HCT116 (cell line): Measurements from ENCODE around the gene GPHA2. TPM values are rescaled to one million over a fixed set of nuclear protein-coding genes. Genes with fewer than 3 reads are reported as not detected.

Experiments used
- ATAC-seq: fragments of 200-7000 bp; cut with Tn5 transposase; 2 replicates; pipeline ENCODE4 v1.9.1; 2020; ENCODE audit warnings: mild to moderate bottlenecking, moderate library complexity
- BruUV-seq: library from RNA; stranded (reverse); fragments of 400-500 nt; replicated peaks from 2 replicates; lab custom pipeline; 2021; lab: Mats Ljungman, UMichigan
- CTCF ChIA-PET: fragments of 300-600 bp; sonication (Branson Sonifier 250); formaldehyde crosslinking; loops from one replicate; lab custom pipeline; 2021; ENCODE audit warnings: antibody characterized with exemption; lab: Charles Lee
- POLR2A ChIA-PET: fragments of 300-600, 350-600 bp; sonication (Branson Sonifier 250); formaldehyde crosslinking; loops from one replicate; lab custom pipeline; 2021; ENCODE audit warnings: antibody characterized with exemption; lab: Charles Lee
- RAD21 ChIA-PET, 2 experiments: fragments of 300-600 bp; sonication (Branson Sonifier 250); formaldehyde crosslinking; loops; one replicate each; lab custom pipeline; 2023; ENCODE audit warnings: low total read pairs in 2 of 2; ENCODE audit not compliant: uncharacterized antibody in 2 of 2, unreplicated experiment in 2 of 2, low non-redundant PET in 1 of 2; lab: Charles Lee
- DNase-seq: peaks from one replicate; pipeline ENCODE4 v3.0.0-alpha.2; 2010; ENCODE audit warnings: low read depth, low spot score
- H2AFZ ChIP-seq: fragments of 200-600 bp; shearing (Covaris generic), sonication (generic); 2 replicates; pipeline ENCODE4 v1.6.1; 2017; ENCODE audit warnings: low read depth, mixed run types, mixed read lengths, antibody characterized with exemption, low read length; ENCODE audit not compliant: poor library complexity, severe bottlenecking
- H3K27ac ChIP-seq: 2 replicates; pipeline ENCODE4 v1.5.1; 2012; ENCODE audit warnings: low read depth, low read length
- H3K27me3 ChIP-seq: fragments of 200-600 bp; sonication (generic); 2 replicates; pipeline ENCODE4 v1.6.1; 2016; ENCODE audit warnings: mixed run types, low read length, mixed read lengths; ENCODE audit not compliant: insufficient read depth
- H3K36me3 ChIP-seq, 2 experiments: fragments of 200-500 bp in 1 of 2; fragments of 200-600 bp in 1 of 2; sonication (Bioruptor generic) in 1 of 2; sonication (generic) in 1 of 2; 2 replicates each; pipeline versions ENCODE4 v1.5.1 to v1.6.1; 2014 to 2016; ENCODE audit warnings: low read length in 2 of 2, inconsistent platforms in 1 of 2, mixed read lengths in 1 of 2, mixed run types in 1 of 2; ENCODE audit not compliant: insufficient read depth in 2 of 2, control insufficient read depth in 1 of 2
- H3K4me1 ChIP-seq, 2 experiments: fragments of 200-600 bp in 1 of 2; sonication (generic) in 1 of 2; 2 replicates each; pipeline versions ENCODE4 v1.5.1 to v1.6.1; 2012 to 2017; ENCODE audit warnings: low read length in 2 of 2, inconsistent platforms in 1 of 2, mild to moderate bottlenecking in 1 of 2, mixed read lengths in 1 of 2, mixed run types in 1 of 2, moderate library complexity in 1 of 2; ENCODE audit not compliant: insufficient read depth in 2 of 2, control insufficient read depth in 1 of 2
- H3K4me2 ChIP-seq: fragments of 200-600 bp; sonication (generic); 2 replicates; pipeline ENCODE4 v1.6.1; 2017; ENCODE audit warnings: mixed run types, low read length, mixed read lengths
- H3K4me3 ChIP-seq, 2 experiments: fragments of 200-600 bp in 1 of 2; sonication (generic) in 1 of 2; replicated peaks in 1 of 2; 2 replicates each; pipeline ENCODE4 v1.5.1; 2011 to 2016; ENCODE audit warnings: low read length in 2 of 2, control low read depth in 1 of 2, low read depth in 1 of 2, mild to moderate bottlenecking in 1 of 2, mixed read lengths in 1 of 2, mixed run types in 1 of 2
- H3K79me2 ChIP-seq: fragments of 200-600 bp; sonication (generic); 2 replicates; pipeline ENCODE4 v1.6.1; 2017; ENCODE audit warnings: mild to moderate bottlenecking, mixed run types, low read length, moderate library complexity, mixed read lengths; ENCODE audit not compliant: insufficient read depth
- H3K9ac ChIP-seq: fragments of 200-600 bp; sonication (generic); 2 replicates; pipeline ENCODE4 v1.6.1; 2016; ENCODE audit warnings: low read length, mixed read lengths
- H3K9me2 ChIP-seq: fragments of 200-600 bp; sonication (generic), shearing (Covaris generic); 2 replicates; pipeline ENCODE4 v1.6.1; 2017; ENCODE audit warnings: mixed run types, mild to moderate bottlenecking, moderate library complexity; ENCODE audit not compliant: insufficient read depth
- H3K9me3 ChIP-seq, 2 experiments: fragments of 200-500 bp in 1 of 2; fragments of 200-600 bp in 1 of 2; sonication (Bioruptor generic) in 1 of 2; sonication (generic) in 1 of 2; 2 replicates each; pipeline ENCODE4 v1.6.1; 2014 to 2017; ENCODE audit warnings: low read length in 2 of 2, mixed read lengths in 2 of 2, inconsistent platforms in 1 of 2, low read depth in 1 of 2, mild to moderate bottlenecking in 1 of 2, mixed run types in 1 of 2, moderate library complexity in 1 of 2; ENCODE audit not compliant: control insufficient read depth in 1 of 2, insufficient read depth in 1 of 2
- H4K20me1 ChIP-seq: fragments of 200-600 bp; sonication (generic), shearing (Covaris generic); 2 replicates; pipeline ENCODE4 v1.6.1; 2017; ENCODE audit warnings: mixed run types, mild to moderate bottlenecking, moderate library complexity; ENCODE audit not compliant: insufficient read depth
- CBX3 ChIP-seq: IDR thresholded peaks from 2 replicates; pipeline ENCODE4 v1.6.1; 2012; ENCODE audit warnings: low read depth
- CEBPB ChIP-seq: IDR thresholded peaks from 2 replicates; pipeline ENCODE4 v1.6.1; 2012; ENCODE audit warnings: low read depth
- CTCF ChIP-seq, 3 experiments: fragments of 200-600 bp in 1 of 3; sonication (generic) in 1 of 3; IDR thresholded peaks in 2 of 3; conservative IDR thresholded peaks in 1 of 3; 2 replicates each; pipeline ENCODE4 v1.5.1; 2012 to 2017; ENCODE audit warnings: low read depth in 2 of 3, low read length in 2 of 3, antibody characterized with exemption in 1 of 3, borderline replicate concordance in 1 of 3, control low read depth in 1 of 3, mild to moderate bottlenecking in 1 of 3, mixed read lengths in 1 of 3, mixed run types in 1 of 3, moderate library complexity in 1 of 3; ENCODE audit not compliant: insufficient read depth in 1 of 3
- EGR1 ChIP-seq: IDR thresholded peaks from 2 replicates; pipeline ENCODE4 v1.6.1; 2012; ENCODE audit warnings: low read depth
- ELF1 ChIP-seq: IDR thresholded peaks from 2 replicates; pipeline ENCODE4 v1.6.1; 2012; ENCODE audit warnings: low read depth, borderline replicate concordance
- EZH2phosphoT487 ChIP-seq: fragments of 200-600 bp; IDR thresholded peaks from 2 replicates; pipeline ENCODE4 v1.6.1; 2018; ENCODE audit warnings: antibody characterized with exemption, borderline replicate concordance
- FOSL1 ChIP-seq: IDR thresholded peaks from 2 replicates; pipeline ENCODE4 v1.6.1; 2012; ENCODE audit warnings: low read depth
- JUND ChIP-seq: IDR thresholded peaks from 2 replicates; pipeline ENCODE4 v1.6.1; 2012
- RAD21 ChIP-seq: IDR thresholded peaks from 2 replicates; pipeline ENCODE4 v1.6.1; 2012; ENCODE audit warnings: low read depth, mild to moderate bottlenecking
- REST ChIP-seq: IDR thresholded peaks from 2 replicates; pipeline ENCODE4 v1.6.1; 2012; ENCODE audit warnings: low read depth
- SIN3A ChIP-seq: IDR thresholded peaks from 2 replicates; pipeline ENCODE4 v1.6.1; 2012; ENCODE audit warnings: low read depth
- SRF ChIP-seq: IDR thresholded peaks from 2 replicates; pipeline ENCODE4 v1.6.1; 2012; ENCODE audit warnings: low read depth
- TCF7L2 ChIP-seq: IDR thresholded peaks from 2 replicates; pipeline ENCODE4 v1.7.0; 2011; ENCODE audit warnings: borderline replicate concordance, inconsistent platforms; ENCODE audit not compliant: insufficient read depth, insufficient read length; ENCODE audit errors: extremely low read depth
- ZBTB33 ChIP-seq: IDR thresholded peaks from 2 replicates; pipeline ENCODE4 v1.6.1; 2011; ENCODE audit warnings: mild to moderate bottlenecking, low read length, moderate library complexity; ENCODE audit not compliant: insufficient replicate concordance; ENCODE audit errors: extremely low read depth
- ZFX ChIP-seq: fragments of 450-650 bp; IDR thresholded peaks from 2 replicates; pipeline ENCODE4 v1.6.1; 2017
- ZNF274 ChIP-seq: fragments of 200-500 bp; sonication (Bioruptor generic); IDR thresholded peaks from 2 replicates; pipeline ENCODE4 v1.6.1; 2014; ENCODE audit warnings: mild to moderate bottlenecking, low read depth, low read length, inconsistent platforms
- intact Hi-C: fragments of 100-400 bp; cut with micrococcal nuclease; formaldehyde crosslinking; loops from 2 replicates; pipeline ENCODE4 v1.10.0; 2022
- total RNA-seq: library from RNA; stranded (reverse); gene quantifications from one replicate; pipeline ENCODE4 v1.2.1, GENCODE V29; 2021; ENCODE audit not compliant: unreplicated experiment
- TF ChIP-seq, protein P1 (sequence below): IDR thresholded peaks from 2 replicates; pipeline ENCODE4 v1.6.1; 2012

The GPHA2 gene
- total RNA-seq, 1 experiment from 2014 or later = not detected

GRCh38 chr11:64963072-64963631 is 27.5 kb upstream of the GPHA2 start:
- RAD21 ChIA-PET = no interaction called here
- no peak overlapping the region for H2AFZ ChIP-seq
- H4K20me1 ChIP-seq = no peaks in the 10 kb centered on the region
- H3K36me3 ChIP-seq = no peaks in the 10 kb centered on the region
- no peak for DNase-seq
- no peaks in the 10 kb centered on the region for H3K27me3 ChIP-seq
- no peak overlapping the region for H3K27ac ChIP-seq
- TF ChIP-seq JUND = no peak
- TF ChIP-seq EZH2phosphoT487 = no peak
- no peak for TF ChIP-seq ZFX
- TF ChIP-seq CEBPB = no peak
- TF ChIP-seq FOSL1 = no peak
- no peak for TF ChIP-seq CBX3
- TF ChIP-seq ELF1 = no peak
- no peak for TF ChIP-seq REST
- TF ChIP-seq SIN3A = no peak
- TF ChIP-seq ZBTB33 = no peak
- TF ChIP-seq RAD21 = no peak
- TF ChIP-seq, protein P1, sequence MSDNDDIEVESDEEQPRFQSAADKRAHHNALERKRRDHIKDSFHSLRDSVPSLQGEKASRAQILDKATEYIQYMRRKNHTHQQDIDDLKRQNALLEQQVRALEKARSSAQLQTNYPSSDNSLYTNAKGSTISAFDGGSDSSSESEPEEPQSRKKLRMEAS = no peak
- TF ChIP-seq TCF7L2 = no peak
- TF ChIP-seq CTCF (IDR thresholded peaks at IDR 0.05 in 2 of 3, conservative IDR thresholded peaks at IDR 0.05 in 1 of 3; ENCODE audit: borderline replicate concordance in 1 of 3, insufficient read depth in 1 of 3, low read depth in 2 of 3, low read length in 2 of 3) = no peak
- no peak for TF ChIP-seq ZNF274
- TF ChIP-seq SRF = no peak
- no peak for TF ChIP-seq EGR1
- TF ChIP-seq, all 23 proteins: peak for 0
- Histone ChIP-seq H3K9me3 (no peaks in the 10 kb centered on the region), H3K79me2 (no peaks in the 10 kb centered on the region), H3K9ac (no peak overlapping the region), H3K4me3 (no peak overlapping the region), H3K4me2 (no peak overlapping the region), H3K4me1 (no peaks in the 10 kb centered on the region), H3K9me2 (no peaks in the 10 kb centered on the region)
- no TSS peak for BruUV-seq
- ChIA-PET POLR2A (no interaction called here), CTCF (no interaction called here)
- intact Hi-C loops = no loop called here
- ATAC-seq = no peak
